Neural progenitor cell (in vitro differentiated cells): ENCODE measurements around the gene FAM219A.

ENCODE experiments used
- CTCF ChIP-seq: fragments of 200-600 bp; sonication (generic); IDR thresholded peaks from 2 replicates; pipeline ENCODE4 v1.5.1; 2017; ENCODE audit warnings: antibody characterized with exemption, mild to moderate bottlenecking
- EZH2phosphoT487 ChIP-seq: fragments of 200-600 bp; sonication (generic); IDR thresholded peaks from 2 replicates; pipeline ENCODE4 v1.6.1; 2017; ENCODE audit warnings: antibody characterized with exemption

DNA sequence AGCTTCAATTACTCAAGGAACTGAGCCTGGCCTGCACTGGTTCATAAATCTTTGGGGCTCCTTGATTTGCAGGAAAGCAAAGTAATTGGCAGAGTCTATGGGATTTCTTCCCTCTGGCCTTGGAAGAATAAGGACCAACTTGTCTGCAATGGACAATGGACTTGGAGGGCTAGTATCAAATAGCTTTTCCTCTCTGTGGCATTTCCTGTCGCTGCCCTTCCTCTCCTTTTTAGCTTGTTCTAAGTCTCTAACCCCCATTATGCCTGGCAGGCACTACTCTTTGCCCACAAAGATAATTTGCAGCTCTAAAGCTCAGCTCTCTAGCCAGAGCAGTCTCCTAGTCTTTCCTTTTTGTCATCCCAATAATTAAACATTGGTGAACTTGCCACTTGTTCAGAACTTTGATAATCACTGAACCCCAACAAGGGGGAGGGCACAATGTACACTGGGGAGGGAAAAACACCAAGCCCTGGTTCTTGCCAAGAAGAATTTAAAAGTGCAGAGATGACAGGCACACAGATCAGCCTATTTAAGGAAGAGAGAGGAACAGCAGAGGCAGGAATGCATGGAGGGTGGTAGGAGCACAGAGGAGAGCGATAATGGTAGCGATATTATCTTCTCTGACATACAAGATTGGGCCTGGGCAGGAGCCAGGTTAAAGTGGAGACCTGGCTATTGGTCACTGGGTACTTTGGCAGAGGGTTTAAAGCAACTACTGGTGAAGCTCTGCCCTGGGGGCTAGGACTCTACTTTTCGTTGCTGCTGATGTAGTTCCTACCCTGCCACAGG, 38.5 kb downstream of the FAM219A start:
- no peak for TF ChIP-seq CTCF
- TF ChIP-seq EZH2phosphoT487, result no peak
